Measurements from ENCODE around the gene PTPN14.

DNA sequence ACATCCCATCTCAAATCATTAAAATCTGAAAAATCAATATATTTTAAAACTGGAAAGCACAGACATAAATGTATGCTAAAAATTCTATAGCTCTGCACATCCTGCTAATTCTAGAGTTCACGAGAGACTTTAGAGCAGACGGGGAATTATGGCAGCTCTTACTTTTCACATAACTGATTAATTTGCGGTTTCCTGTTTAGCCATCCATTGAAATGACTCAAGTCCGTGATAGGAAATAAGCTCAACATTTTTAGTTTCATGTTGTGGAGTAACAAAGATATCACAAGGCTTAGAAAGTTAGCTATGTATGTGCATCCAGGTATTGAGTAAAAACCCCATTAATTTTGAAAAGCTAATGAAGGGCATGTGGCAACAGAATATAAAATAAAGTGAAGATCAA lies 147.2 kb downstream of the PTPN14 start:
- TF ChIP-seq, protein P1, sequence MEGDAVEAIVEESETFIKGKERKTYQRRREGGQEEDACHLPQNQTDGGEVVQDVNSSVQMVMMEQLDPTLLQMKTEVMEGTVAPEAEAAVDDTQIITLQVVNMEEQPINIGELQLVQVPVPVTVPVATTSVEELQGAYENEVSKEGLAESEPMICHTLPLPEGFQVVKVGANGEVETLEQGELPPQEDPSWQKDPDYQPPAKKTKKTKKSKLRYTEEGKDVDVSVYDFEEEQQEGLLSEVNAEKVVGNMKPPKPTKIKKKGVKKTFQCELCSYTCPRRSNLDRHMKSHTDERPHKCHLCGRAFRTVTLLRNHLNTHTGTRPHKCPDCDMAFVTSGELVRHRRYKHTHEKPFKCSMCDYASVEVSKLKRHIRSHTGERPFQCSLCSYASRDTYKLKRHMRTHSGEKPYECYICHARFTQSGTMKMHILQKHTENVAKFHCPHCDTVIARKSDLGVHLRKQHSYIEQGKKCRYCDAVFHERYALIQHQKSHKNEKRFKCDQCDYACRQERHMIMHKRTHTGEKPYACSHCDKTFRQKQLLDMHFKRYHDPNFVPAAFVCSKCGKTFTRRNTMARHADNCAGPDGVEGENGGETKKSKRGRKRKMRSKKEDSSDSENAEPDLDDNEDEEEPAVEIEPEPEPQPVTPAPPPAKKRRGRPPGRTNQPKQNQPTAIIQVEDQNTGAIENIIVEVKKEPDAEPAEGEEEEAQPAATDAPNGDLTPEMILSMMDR (IDR thresholded peaks at IDR 0.05) = no peak
- no peak for TF ChIP-seq POLR2A (IDR thresholded peaks at IDR 0.05)
